Endothelial cell of umbilical vein (primary cell): ENCODE measurements around the gene PRSS3. TPM values are rescaled to one million over a fixed set of nuclear protein-coding genes. Genes with fewer than 3 reads are reported as not detected.
"Not testable (repeated sequence)": the region's sequence is repeated elsewhere in the genome, so short reads cannot be mapped to it uniquely, and the experiment has no call there.

Experiments
- BruUV-seq: library from RNA; stranded (reverse); fragments of 400-500 nt; replicated peaks from 2 replicates; lab custom pipeline; 2021; lab: Mats Ljungman, UMichigan
- CTCF ChIA-PET: fragments of 300-600, 350-600 bp; sonication (Branson Sonifier 250); formaldehyde crosslinking; loops from one replicate; lab custom pipeline; 2021; ENCODE audit warnings: antibody characterized with exemption, inconsistent platforms; lab: Charles Lee
- POLR2A ChIA-PET: fragments of 300-600, 350-600 bp; sonication (Branson Sonifier 250); formaldehyde crosslinking; loops from one replicate; lab custom pipeline; 2021; ENCODE audit warnings: antibody characterized with exemption, inconsistent platforms; lab: Charles Lee
- DNase-seq: peaks from one replicate; pipeline ENCODE4 v3.0.0-alpha.2; 2011; ENCODE audit warnings: low read depth, low spot score
- FAIRE-seq: peaks from 2 replicates; lab custom pipeline; 2011; peaks lifted over from hg19 to GRCh38; lab: Jason Lieb, UNC
- H2AFZ ChIP-seq: 2 replicates; pipeline ENCODE4 v1.6.0; 2012; ENCODE audit warnings: low read depth, low read length, control low read depth, inconsistent platforms
- H3K27ac ChIP-seq: 2 replicates; pipeline ENCODE4 v1.5.1; 2011; ENCODE audit warnings: low read depth, mild to moderate bottlenecking, control low read depth, low read length, moderate library complexity; ENCODE audit not compliant: insufficient read depth
- H3K27me3 ChIP-seq, 2 experiments: 2 replicates each; pipeline versions ENCODE4 v1.6.0 to v1.6.1; 2011; ENCODE audit warnings: low read length in 2 of 2, mixed read lengths in 1 of 2; ENCODE audit not compliant: control insufficient read depth in 2 of 2, insufficient read depth in 2 of 2
- H3K36me3 ChIP-seq, 2 experiments: 2 replicates in 1 of 2; 3 replicates in 1 of 2; pipeline ENCODE4 v1.5.1; 2011; ENCODE audit warnings: low read length in 2 of 2, mild to moderate bottlenecking in 1 of 2, moderate library complexity in 1 of 2; ENCODE audit not compliant: control insufficient read depth in 2 of 2, insufficient read depth in 2 of 2; ENCODE audit errors: extremely low read depth in 1 of 2
- H3K4me1 ChIP-seq: 3 replicates; pipeline ENCODE4 v1.5.1; 2011; ENCODE audit warnings: mild to moderate bottlenecking, low read length; ENCODE audit not compliant: control insufficient read depth, insufficient read depth; ENCODE audit errors: extremely low read depth
- H3K4me2 ChIP-seq: 2 replicates; pipeline ENCODE4 v1.6.1; 2011; ENCODE audit warnings: low read length, control low read depth, mixed read lengths; ENCODE audit not compliant: insufficient read depth
- H3K4me3 ChIP-seq, 3 experiments: fragments of 200-600 bp in 1 of 3; sonication (generic), shearing (Covaris generic) in 1 of 3; replicated peaks in 1 of 3; 2 replicates each; pipeline ENCODE4 v1.5.1; 2011 to 2016; ENCODE audit warnings: control low read depth in 3 of 3, low read length in 3 of 3, mild to moderate bottlenecking in 2 of 3, inconsistent platforms in 1 of 3, low read depth in 1 of 3, moderate library complexity in 1 of 3; ENCODE audit not compliant: insufficient read depth in 1 of 3
- H3K79me2 ChIP-seq: 2 replicates; pipeline ENCODE4 v1.6.0; 2012; ENCODE audit warnings: low read length, inconsistent platforms; ENCODE audit not compliant: control insufficient read depth, insufficient read depth
- H3K9ac ChIP-seq: replicated peaks from 2 replicates; pipeline ENCODE3; 2011; ENCODE audit warnings: low read length, control low read depth; ENCODE audit not compliant: insufficient read depth; ENCODE audit errors: extremely low read depth
- H3K9me1 ChIP-seq: replicated peaks from 3 replicates; pipeline ENCODE4 v1.6.0; 2011; ENCODE audit warnings: mild to moderate bottlenecking, low read length; ENCODE audit not compliant: control insufficient read depth, insufficient read depth; ENCODE audit errors: extremely low read depth
- H3K9me3 ChIP-seq: replicated peaks from 2 replicates; pipeline ENCODE4 v1.5.1; 2012; ENCODE audit warnings: low read length, inconsistent platforms; ENCODE audit not compliant: control insufficient read depth, insufficient read depth
- H4K20me1 ChIP-seq: replicated peaks from 2 replicates; pipeline ENCODE3; 2011; ENCODE audit warnings: mild to moderate bottlenecking, low read length; ENCODE audit not compliant: control insufficient read depth, insufficient read depth; ENCODE audit errors: extremely low read depth
- CTCF ChIP-seq, 2 donors: IDR thresholded peaks; 1 replicate in 1 of 2; 2 replicates in 1 of 2; pipeline ENCODE4 v1.5.1; 2011; ENCODE audit warnings: low read length in 2 of 2, mild to moderate bottlenecking in 2 of 2, moderate library complexity in 2 of 2, control low read depth in 1 of 2, inconsistent platforms in 1 of 2, low read depth in 1 of 2; ENCODE audit not compliant: insufficient read depth in 1 of 2; ENCODE audit errors: extremely low read depth in 1 of 2
- EZH2 ChIP-seq: IDR thresholded peaks from 2 replicates; pipeline ENCODE4 v1.6.1; 2012; ENCODE audit warnings: borderline replicate concordance, low read depth, mild to moderate bottlenecking, moderate library complexity, low read length, inconsistent platforms; ENCODE audit not compliant: severe bottlenecking
- FOS ChIP-seq: IDR thresholded peaks from 2 replicates; pipeline ENCODE4 v1.6.1; 2011; ENCODE audit warnings: mild to moderate bottlenecking, low read length, moderate library complexity, borderline replicate concordance; ENCODE audit not compliant: insufficient read depth
- GATA2 ChIP-seq: IDR thresholded peaks from 2 replicates; pipeline ENCODE4 v1.7.0; 2011; ENCODE audit warnings: low read depth, mild to moderate bottlenecking, moderate library complexity, mixed read lengths, low read length; ENCODE audit not compliant: insufficient read length, insufficient read depth
- JUN ChIP-seq: IDR thresholded peaks from 2 replicates; pipeline ENCODE4 v1.6.1; 2011; ENCODE audit warnings: borderline replicate concordance, low read depth; ENCODE audit not compliant: insufficient read length, insufficient read depth
- MYC ChIP-seq: IDR thresholded peaks from one replicate; pipeline ENCODE4 v1.6.1; 2011; ENCODE audit warnings: mild to moderate bottlenecking, low read depth, low read length
- POLR2A ChIP-seq: IDR thresholded peaks from 2 replicates; pipeline ENCODE4 v1.6.1; 2012; ENCODE audit warnings: low read depth, mild to moderate bottlenecking, control low read depth, low read length
- POLR2AphosphoS5 ChIP-seq: IDR thresholded peaks from 2 replicates; pipeline ENCODE4 v1.6.1; 2012; ENCODE audit warnings: low read depth, mild to moderate bottlenecking, control low read depth, low read length, moderate library complexity; ENCODE audit not compliant: insufficient read depth
- dilution Hi-C: fragments of 300-500 bp; cut with MboI; formaldehyde crosslinking; loops from one replicate; pipeline ENCODE4 v1.15.0; 2019; ENCODE audit warnings: low sequenced_read_pairs; ENCODE audit not compliant: extremely low pct_ligation_motif_present
- intact Hi-C: fragments of 100-400 bp; cut with micrococcal nuclease; formaldehyde crosslinking; loops from one replicate; pipeline ENCODE4 v1.10.0; 2022
- polyA plus RNA-seq, 4 experiments: library from polyadenylated mRNA; depleted of rRNA in 3 of 4; stranded (reverse) in 3 of 4; unstranded in 1 of 4; fragments of >200 nt; gene quantifications; 2 replicates each; pipeline versions ENCODE4 v1.2.1 to v1.2.3, GENCODE V29; 2011 to 2012; ENCODE audit warnings: missing spikeins in 1 of 4
- total RNA-seq: library from RNA; stranded (reverse); gene quantifications from 2 replicates; pipeline ENCODE4 v1.2.3, GENCODE V29; 2021
- TF ChIP-seq, protein P1 (sequence below): IDR thresholded peaks from 2 replicates; pipeline ENCODE4 v1.6.1; 2011; ENCODE audit not compliant: insufficient read depth, insufficient read length

PRSS3 gene
- total and polyA plus RNA-seq, 2 donors (not counting 3 experiments of a cell fraction or from before 2014, with no cell fraction given) = 3.7 to 4.4 TPM

- no peak overlapping the region for H3K9ac ChIP-seq
- H3K4me1 ChIP-seq = peaks cover 8% of the 10 kb centered on the region
- no TSS peak for BruUV-seq
- POLR2A ChIA-PET = no interaction called here
- FAIRE-seq (no peak), DNase-seq (no peak)
- H3K36me3 ChIP-seq = no peaks in the 10 kb centered on the region
- H3K4me2 ChIP-seq = no peak overlapping the region
- intact Hi-C loops (no loop called here), dilution Hi-C loops (no loop called here)
- peaks cover 0 to 5% of the 10 kb centered on the region in 2 experiments for H3K27me3 ChIP-seq
- peaks cover 46% of the 10 kb centered on the region for H3K79me2 ChIP-seq
- H3K27ac ChIP-seq = no peak overlapping the region
- no peaks in the 10 kb centered on the region for H3K9me1 ChIP-seq
- no peak for TF ChIP-seq POLR2AphosphoS5
- no peak for TF ChIP-seq POLR2A
- CTCF ChIA-PET = interaction anchor here (1.6 to 3.0 kb wide), 2 partner anchors 14 to 27 kb away, joined by 7 to 21 read pairs; no protein-coding TSS in a partner anchor
- H3K4me3 ChIP-seq = peak overlapping the region in 2 of 3 experiments; percentile 32 to 94
- H4K20me1 ChIP-seq = no peaks in the 10 kb centered on the region
- H2AFZ ChIP-seq = peak overlapping the region; percentile 99
- no peaks in the 10 kb centered on the region for H3K9me3 ChIP-seq
These were observed 43.7 kb upstream of the PRSS3 start for GRCh38 chr9:33751536-33752129.

DNA sequence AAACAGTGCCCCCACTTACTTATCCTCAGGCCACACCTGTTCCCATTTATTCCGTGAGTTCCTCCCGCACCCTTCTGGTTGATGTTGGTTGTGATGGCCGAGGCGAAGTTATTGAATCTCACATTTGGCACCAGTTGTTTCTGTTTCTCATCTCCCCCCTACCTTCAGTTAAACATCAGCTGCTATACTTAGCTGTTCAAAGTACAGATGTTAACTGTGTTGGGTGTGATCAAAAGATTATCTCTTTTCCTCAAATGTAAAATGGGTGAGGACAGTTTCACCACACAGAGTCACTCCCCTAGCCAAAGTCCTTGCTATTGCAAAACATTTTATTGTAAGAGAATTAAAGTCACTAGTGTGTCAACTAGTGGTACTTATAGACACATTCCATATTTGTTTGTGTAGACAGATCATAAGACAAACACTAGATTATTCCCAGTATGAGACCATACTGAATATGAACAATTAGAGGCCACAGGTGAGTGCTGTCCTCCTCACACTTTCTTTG, 43.2 kb upstream of the PRSS3 start:
- dilution Hi-C loops (no loop called here), intact Hi-C loops (no loop called here)
- no peak overlapping the region for H3K4me3 ChIP-seq
- H4K20me1 ChIP-seq = no peaks in the 10 kb centered on the region
- H3K9me1 ChIP-seq = no peaks in the 10 kb centered on the region
- H3K9ac ChIP-seq = no peak overlapping the region
- H3K27me3 ChIP-seq = peaks cover 0 to 5% of the 10 kb centered on the region in 2 experiments
- TF ChIP-seq JUN (no peak), POLR2AphosphoS5 (no peak), EZH2 (no peak), MYC (no peak), GATA2 (no peak), POLR2A (no peak), CTCF (IDR thresholded peaks at IDR 0.05; ENCODE audit: extremely low read depth in 1 of 2, insufficient read depth in 1 of 2, low read depth in 1 of 2, low read length in 2 of 2) (no peak), FOS (no peak)
- TF ChIP-seq, protein P1, sequence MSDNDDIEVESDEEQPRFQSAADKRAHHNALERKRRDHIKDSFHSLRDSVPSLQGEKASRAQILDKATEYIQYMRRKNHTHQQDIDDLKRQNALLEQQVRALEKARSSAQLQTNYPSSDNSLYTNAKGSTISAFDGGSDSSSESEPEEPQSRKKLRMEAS = no peak
- FAIRE-seq (no peak), DNase-seq (no peak)
- no peak overlapping the region for H2AFZ ChIP-seq
- peaks cover 8% of the 10 kb centered on the region for H3K4me1 ChIP-seq
- POLR2A ChIA-PET = no interaction called here
- no TSS peak for BruUV-seq
- no peak overlapping the region for H3K27ac ChIP-seq
- H3K36me3 ChIP-seq = no peaks in the 10 kb centered on the region
- H3K79me2 ChIP-seq = peaks cover 50% of the 10 kb centered on the region
- CTCF ChIA-PET = interaction anchor here (1.6 to 2.7 kb wide), 3 partner anchors 14 to 27 kb away, joined by 7 to 14 read pairs (median 13); no protein-coding TSS in a partner anchor
- no peaks in the 10 kb centered on the region for H3K9me3 ChIP-seq
- H3K4me2 ChIP-seq = no peak overlapping the region

GRCh38 chr9:33752789-33753188, 42.6 kb upstream of the PRSS3 start:
- H3K36me3 ChIP-seq, H2AFZ ChIP-seq, H3K27ac ChIP-seq, H3K9ac ChIP-seq, H3K27me3 ChIP-seq, H3K4me2 ChIP-seq, H3K4me1 ChIP-seq, H3K4me3 ChIP-seq, BruUV-seq, DNase-seq, H3K9me1 ChIP-seq, dilution Hi-C loops, FAIRE-seq, H4K20me1 ChIP-seq, POLR2A ChIA-PET, intact Hi-C loops, H3K9me3 ChIP-seq: not testable (repeated sequence)
- CTCF ChIA-PET = interaction anchor here (1.7 to 2.7 kb wide), 3 partner anchors 15 to 129 kb away, joined by 3 to 14 read pairs (median 13); no protein-coding TSS in a partner anchor
- H3K79me2 ChIP-seq = peaks cover 53% of the 10 kb centered on the region
